DOHH2 (cell line): ENCODE results near the gene TSHZ1.

ENCODE experiments used
- H3F3A ChIP-seq: fragments of 200-600 bp; sonication (generic), shearing (Covaris generic); 2 replicates; pipeline ENCODE4 v1.6.0; 2016; ENCODE audit warnings: antibody characterized with exemption, mild to moderate bottlenecking; ENCODE audit not compliant: control insufficient read depth, insufficient read depth
- H3K27ac ChIP-seq: fragments of 200-600 bp; sonication (generic); 2 replicates; pipeline ENCODE4 v1.5.1; 2014; ENCODE audit warnings: low read depth, mild to moderate bottlenecking, low read length, moderate library complexity
- H3K27me3 ChIP-seq: fragments of 200-600 bp; sonication (generic); 2 replicates; pipeline ENCODE4 v1.6.1; 2014; ENCODE audit warnings: mild to moderate bottlenecking, low read length, mixed read lengths; ENCODE audit not compliant: control insufficient read depth
- H3K36me3 ChIP-seq: fragments of 200-600 bp; sonication (generic); 2 replicates; pipeline ENCODE4 v1.6.1; 2014; ENCODE audit warnings: mild to moderate bottlenecking, low read length, moderate library complexity, mixed read lengths; ENCODE audit not compliant: control insufficient read depth
- H3K4me1 ChIP-seq: fragments of 200-600 bp; sonication (generic); 2 replicates; pipeline ENCODE4 v1.6.1; 2014; ENCODE audit warnings: mild to moderate bottlenecking, low read length, mixed read lengths; ENCODE audit not compliant: control insufficient read depth
- H3K4me2 ChIP-seq: fragments of 200-600 bp; sonication (generic); 2 replicates; pipeline ENCODE4 v1.6.0; 2014; ENCODE audit warnings: mild to moderate bottlenecking, low read length, moderate library complexity
- H3K4me3 ChIP-seq: fragments of 200-600 bp; sonication (generic); 2 replicates; pipeline ENCODE4 v1.5.1; 2014; ENCODE audit warnings: mild to moderate bottlenecking, low read length, mixed read lengths
- H3K79me2 ChIP-seq: fragments of 200-600 bp; sonication (generic); 2 replicates; pipeline ENCODE4 v1.6.1; 2014; ENCODE audit warnings: mild to moderate bottlenecking, low read length, mixed read lengths; ENCODE audit not compliant: control insufficient read depth
- H3K9me2 ChIP-seq: fragments of 200-600 bp; sonication (generic); replicated peaks from 2 replicates; pipeline ENCODE4 v1.6.1; 2014; ENCODE audit warnings: mild to moderate bottlenecking, low read length, mixed read lengths; ENCODE audit not compliant: control insufficient read depth
- H3K9me3 ChIP-seq: fragments of 200-600 bp; sonication (generic); 2 replicates; pipeline ENCODE4 v1.6.1; 2014; ENCODE audit warnings: antibody characterized with exemption, low read length, mixed read lengths; ENCODE audit not compliant: control insufficient read depth, insufficient read depth
- H4K20me1 ChIP-seq: fragments of 200-600 bp; sonication (generic); 2 replicates; pipeline ENCODE4 v1.6.0; 2014; ENCODE audit warnings: low read depth, mild to moderate bottlenecking, antibody characterized with exemption, low read length, moderate library complexity; ENCODE audit not compliant: control insufficient read depth, insufficient read depth
- CTCF ChIP-seq: fragments of 200-600 bp; sonication (generic); IDR thresholded peaks from one replicate; pipeline ENCODE4 v1.5.1; 2014; ENCODE audit warnings: antibody characterized with exemption, mild to moderate bottlenecking, low read depth, low read length; ENCODE audit not compliant: poor library complexity, severe bottlenecking
- EZH2phosphoT487 ChIP-seq: fragments of 200-600 bp; sonication (generic); IDR thresholded peaks from 2 replicates; pipeline ENCODE4 v1.6.1; 2017; ENCODE audit warnings: borderline replicate concordance, mild to moderate bottlenecking, antibody characterized with exemption, low read length, moderate library complexity, mixed read lengths

TSHZ1 gene

GRCh38 chr18:75291460-75291859 is 80.9 kb downstream of the TSHZ1 start:
- H3K27me3 ChIP-seq = no peaks in the 10 kb centered on the region
- no peaks in the 10 kb centered on the region for H3K79me2 ChIP-seq
- no peak for TF ChIP-seq EZH2phosphoT487
- TF ChIP-seq CTCF = no peak
- no peak overlapping the region for H3K4me2 ChIP-seq
- no peaks in the 10 kb centered on the region for H4K20me1 ChIP-seq
- no peaks in the 10 kb centered on the region for H3F3A ChIP-seq
- no peak overlapping the region for H3K4me3 ChIP-seq
- no peaks in the 10 kb centered on the region for H3K9me3 ChIP-seq
- H3K4me1 ChIP-seq = no peaks in the 10 kb centered on the region
- no peak overlapping the region for H3K27ac ChIP-seq
- H3K9me2 ChIP-seq = no peaks in the 10 kb centered on the region
- peaks cover 1% of the 10 kb centered on the region; the same call in 1 of the 2 replicates for H3K36me3 ChIP-seq

GRCh38 chr18:75293591-75293990 is 83.0 kb downstream of the TSHZ1 start:
- Histone ChIP-seq H3K9me2 (no peaks in the 10 kb centered on the region), H3K9me3 (no peaks in the 10 kb centered on the region), H3F3A (no peaks in the 10 kb centered on the region), H3K79me2 (no peaks in the 10 kb centered on the region), H3K36me3 (no peaks in the 10 kb centered on the region), H3K4me3 (no peak overlapping the region), H3K4me2 (no peak overlapping the region), H3K4me1 (no peaks in the 10 kb centered on the region), H3K27ac (no peak overlapping the region), H4K20me1 (no peaks in the 10 kb centered on the region), H3K27me3 (no peaks in the 10 kb centered on the region)
- TF ChIP-seq EZH2phosphoT487 = no peak
- TF ChIP-seq CTCF = no peak

- no peaks in the 10 kb centered on the region for H4K20me1 ChIP-seq
- H3K27me3 ChIP-seq = no peaks in the 10 kb centered on the region
- no peak overlapping the region for H3K4me2 ChIP-seq
- H3K4me3 ChIP-seq = no peak overlapping the region
- H3K9me2 ChIP-seq = no peaks in the 10 kb centered on the region
- H3K36me3 ChIP-seq = no peaks in the 10 kb centered on the region
- H3F3A ChIP-seq = no peaks in the 10 kb centered on the region
- no peaks in the 10 kb centered on the region for H3K4me1 ChIP-seq
- H3K9me3 ChIP-seq = no peaks in the 10 kb centered on the region
- no peak overlapping the region for H3K27ac ChIP-seq
- TF ChIP-seq CTCF = no peak
- TF ChIP-seq EZH2phosphoT487 = no peak
- no peaks in the 10 kb centered on the region for H3K79me2 ChIP-seq
Measured at GRCh38 chr18:75297731-75298130, 87.1 kb downstream of the TSHZ1 start.
